GM12892 (cell line): ENCODE measurements around the gene CCNF.
"Not testable (repeated sequence)": the region's sequence is repeated elsewhere in the genome, so short reads cannot be mapped to it uniquely, and the experiment has no call there.

ENCODE experiments used
- DNase-seq: peaks from one replicate; pipeline ENCODE4 v3.0.0; 2011; ENCODE audit not compliant: insufficient read length
- FAIRE-seq: peaks from 2 replicates; lab custom pipeline; 2011; peaks lifted over from hg19 to GRCh38; lab: Jason Lieb, UNC
- POLR2A ChIP-seq: IDR thresholded peaks from 2 replicates; pipeline ENCODE4 v1.6.1; 2011; ENCODE audit warnings: low read depth, low read length, control low read depth
- POLR2AphosphoS5 ChIP-seq: IDR thresholded peaks from 2 replicates; pipeline ENCODE4 v1.6.1; 2011; ENCODE audit warnings: low read depth, low read length, control low read depth
- TAF1 ChIP-seq: IDR thresholded peaks from 2 replicates; pipeline ENCODE4 v1.6.1; 2011; ENCODE audit warnings: low read depth, mild to moderate bottlenecking, control low read depth, low read length, borderline replicate concordance

The CCNF gene

DNA sequence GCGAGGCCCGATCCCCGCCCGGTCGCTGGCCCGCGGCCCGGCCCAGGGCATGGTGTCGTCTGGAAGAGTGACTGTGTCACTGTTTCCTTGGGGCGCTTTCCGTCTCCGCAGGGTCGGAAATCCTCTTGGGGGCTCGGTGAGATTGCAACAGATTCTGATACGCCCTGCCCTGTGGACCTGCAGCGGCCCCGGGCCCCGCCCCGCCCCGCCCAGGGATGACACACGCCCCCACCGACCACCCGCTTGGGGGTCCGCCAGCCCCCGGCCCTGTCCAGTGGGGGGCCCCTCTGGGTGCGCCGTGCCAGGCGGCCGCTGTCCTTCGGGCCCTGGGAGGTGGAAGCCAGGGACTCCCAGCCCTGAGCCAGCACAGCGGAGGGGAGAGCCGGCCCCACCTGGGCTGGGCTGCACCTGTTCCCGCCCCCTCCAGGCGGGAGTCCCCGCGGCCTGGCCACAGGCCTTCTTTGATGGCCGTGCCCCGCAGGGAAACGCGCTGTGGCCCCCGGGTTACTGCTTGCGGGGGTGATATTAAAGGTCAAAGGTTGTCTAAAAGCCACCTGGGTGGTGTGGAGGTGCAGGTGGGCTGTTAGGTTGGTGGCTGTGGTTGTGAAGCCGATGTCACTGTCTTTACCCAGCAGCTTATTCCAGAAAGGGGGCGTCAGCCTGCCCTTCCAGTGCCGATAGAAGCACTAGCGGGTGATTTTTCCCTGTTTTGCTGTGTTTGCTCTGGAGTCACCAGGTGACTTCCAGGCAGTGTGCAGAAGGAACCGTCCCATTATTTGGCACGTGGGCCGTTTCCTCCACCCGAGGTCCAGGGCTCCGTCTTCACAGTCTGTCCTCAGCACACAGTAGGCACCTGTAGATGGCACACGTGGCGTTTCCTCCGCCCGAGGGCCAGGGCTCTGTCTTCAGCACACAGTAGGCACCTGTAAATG, 46.4 kb downstream of the CCNF start:
- FAIRE-seq (no peak), DNase-seq (no peak)
- TF ChIP-seq POLR2AphosphoS5 = no peak
- TF ChIP-seq POLR2A = no peak
- no peak for TF ChIP-seq TAF1

DNA sequence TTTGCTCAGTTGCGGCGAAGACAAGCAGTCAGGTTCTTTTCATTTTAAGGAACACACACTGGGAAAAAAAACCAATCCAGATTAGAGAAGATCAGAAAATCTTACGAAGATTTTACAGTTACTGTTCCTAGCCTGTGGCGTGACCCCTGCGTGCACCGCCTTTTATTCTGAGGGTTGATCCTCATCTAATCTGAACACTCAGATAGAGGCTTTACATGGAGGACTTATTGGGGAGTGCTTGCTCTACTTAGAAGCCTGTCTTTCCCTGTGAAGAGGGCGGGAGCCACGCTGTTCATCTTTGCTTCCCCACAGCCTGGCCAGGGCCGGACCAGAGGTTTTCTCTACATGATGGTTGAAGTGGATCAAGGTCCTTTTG, 47.1 kb downstream of the CCNF start:
- TF ChIP-seq POLR2AphosphoS5 (no peak), TAF1 (no peak), POLR2A (no peak)
- FAIRE-seq (no peak), DNase-seq (no peak)

DNA sequence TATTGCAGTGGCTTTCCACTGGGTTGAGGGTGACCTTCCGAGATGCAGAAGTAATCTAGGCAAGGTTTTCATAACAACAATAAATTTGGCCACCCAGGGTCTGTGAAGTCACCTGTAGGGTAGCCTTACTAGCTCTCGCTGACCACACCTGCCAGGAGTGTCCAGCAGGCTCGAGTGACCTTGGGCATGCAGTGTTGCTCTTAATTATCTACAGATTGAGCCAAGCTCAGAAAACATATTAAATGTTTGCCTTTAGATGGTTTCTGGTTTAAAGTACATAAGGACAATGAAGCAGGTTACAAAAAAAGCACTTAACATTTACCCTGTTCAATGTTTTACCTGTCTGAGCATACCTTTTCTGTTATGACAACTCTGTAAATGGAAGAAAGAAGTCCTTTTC, 47.5 kb downstream of the CCNF start:
- FAIRE-seq (no peak), DNase-seq (no peak)
- TF ChIP-seq TAF1 (no peak), POLR2AphosphoS5 (no peak), POLR2A (no peak)

DNA sequence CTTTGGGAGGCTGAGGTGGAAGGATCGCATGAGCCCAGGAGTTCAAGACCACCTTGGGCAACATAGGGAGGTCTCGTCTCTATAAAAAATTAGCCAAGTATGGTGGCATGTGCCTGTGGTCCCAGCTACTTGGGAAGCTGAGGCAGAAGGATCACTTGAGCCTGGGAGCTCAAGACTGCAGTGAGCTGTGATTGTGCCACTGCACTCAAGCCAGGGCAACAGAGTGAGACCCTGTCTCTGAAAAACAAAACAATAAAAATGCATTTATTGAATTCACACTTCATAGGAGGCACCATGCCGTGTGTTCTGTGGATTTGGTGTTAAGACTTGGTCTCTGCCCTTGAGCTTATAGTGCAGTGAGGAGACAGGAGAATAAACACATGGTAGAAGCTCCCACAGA, 48.1 kb downstream of the CCNF start:
- FAIRE-seq (no peak), DNase-seq (no peak)
- TF ChIP-seq TAF1 = no peak
- TF ChIP-seq POLR2A = no peak
- TF ChIP-seq POLR2AphosphoS5 = no peak

DNA sequence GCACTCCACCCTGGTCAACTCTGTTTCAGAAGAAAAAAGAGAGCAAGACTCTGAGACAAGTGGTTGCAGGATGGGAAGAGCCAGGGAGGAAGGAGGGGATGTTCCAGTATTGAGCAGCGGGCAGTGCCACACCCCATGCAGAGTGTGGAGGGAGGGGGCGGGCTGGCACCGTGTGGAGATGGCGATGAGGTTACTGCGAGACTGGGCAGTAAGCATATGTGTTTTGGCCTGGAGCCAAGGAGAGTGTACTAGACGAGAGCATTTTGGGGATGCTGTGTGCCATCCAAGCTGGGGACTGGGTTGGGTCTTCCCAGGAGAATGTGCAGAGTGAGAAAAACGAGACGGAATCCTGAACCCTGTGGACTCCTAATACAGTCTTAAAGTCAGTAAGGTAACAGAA, 49.0 kb downstream of the CCNF start:
- no peak for DNase-seq
- FAIRE-seq = no peak
- TF ChIP-seq POLR2AphosphoS5 (no peak), POLR2A (no peak), TAF1 (no peak)

DNA sequence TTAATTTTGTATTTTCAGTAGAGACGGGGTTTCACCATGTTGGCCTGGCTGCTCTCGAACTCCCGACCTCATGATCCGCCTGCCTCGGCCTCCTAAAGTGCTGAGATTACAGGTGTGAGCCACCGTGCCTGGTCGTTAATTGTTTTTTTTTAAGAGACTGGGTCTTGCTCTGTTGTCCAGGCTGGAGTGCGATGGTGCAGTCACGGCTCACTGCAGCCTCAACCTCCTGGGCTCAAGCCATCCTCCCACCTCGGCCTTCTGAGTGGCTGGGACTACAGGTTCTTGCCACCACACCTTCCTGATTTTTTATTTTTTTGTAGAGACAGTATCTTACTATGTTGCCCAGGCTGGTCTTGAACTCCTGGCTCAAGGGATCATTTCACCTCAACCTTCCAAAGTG, 50.7 kb downstream of the CCNF start:
- not testable (repeated sequence) for FAIRE-seq, DNase-seq

DNA sequence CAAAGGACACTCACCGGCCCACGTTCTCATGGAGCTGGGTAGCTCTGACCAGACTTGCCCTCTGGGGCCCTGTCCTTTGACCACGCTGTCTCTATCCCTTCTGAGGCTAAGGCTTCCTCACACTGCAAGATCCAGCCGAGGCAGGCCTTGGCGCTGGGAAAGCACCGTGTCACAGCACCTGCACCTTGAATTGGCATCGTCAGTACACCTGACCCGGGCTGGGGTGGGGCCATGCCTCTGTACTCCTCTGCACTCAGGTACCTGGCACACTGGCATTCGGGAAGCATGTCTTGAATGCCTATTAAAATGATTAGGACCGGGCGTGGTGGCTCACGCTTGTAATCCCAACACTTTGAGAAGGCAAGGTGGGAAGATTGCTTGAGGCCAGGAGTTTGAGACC, 51.7 kb downstream of the CCNF start:
- TF ChIP-seq POLR2A (no peak), POLR2AphosphoS5 (no peak), TAF1 (no peak)
- no peak for FAIRE-seq
- no peak for DNase-seq

DNA sequence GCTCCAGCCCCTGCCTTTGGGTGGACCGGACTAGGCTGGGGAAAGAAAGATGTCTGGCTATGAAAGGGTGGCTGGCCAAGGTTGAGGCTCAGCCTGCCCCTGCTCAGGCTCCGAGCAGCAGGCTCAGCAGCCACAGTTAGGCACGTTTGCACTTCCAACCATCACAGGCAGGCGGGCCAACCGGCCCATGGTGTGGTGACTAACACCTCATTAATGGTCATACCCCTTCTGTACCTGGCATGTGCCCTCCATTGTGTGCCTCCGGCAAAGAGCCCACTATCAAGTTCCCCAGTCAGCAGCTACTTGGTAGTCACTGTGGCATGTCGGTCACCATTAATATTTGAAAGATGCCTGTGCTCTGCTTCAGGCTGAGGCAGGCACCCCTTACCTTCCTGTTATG, 52.4 kb downstream of the CCNF start:
- no peak for TF ChIP-seq TAF1
- TF ChIP-seq POLR2A = no peak
- TF ChIP-seq POLR2AphosphoS5 = no peak
- DNase-seq (no peak), FAIRE-seq (no peak)

DNA sequence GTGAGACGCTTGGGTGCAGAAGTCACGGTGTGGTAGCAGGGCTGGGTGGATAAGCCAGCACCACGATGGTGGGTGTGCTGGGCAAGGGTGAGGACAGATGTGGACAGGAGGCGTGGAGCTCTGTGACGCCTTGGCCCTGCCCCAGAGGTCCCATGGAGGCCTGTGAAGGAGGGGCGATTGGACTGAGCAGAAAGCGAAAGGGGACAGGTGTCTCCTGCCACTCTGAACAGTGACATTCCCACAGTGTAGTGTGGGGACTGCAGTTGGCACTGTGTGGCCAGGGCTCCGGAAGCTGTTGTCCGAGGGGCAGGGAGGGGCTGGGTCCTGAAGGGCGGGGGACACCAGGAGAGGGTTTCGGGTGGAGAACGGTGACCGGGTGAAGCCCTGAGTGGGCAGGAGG, 53.0 kb downstream of the CCNF start:
- TF ChIP-seq TAF1 (no peak), POLR2AphosphoS5 (no peak), POLR2A (no peak)
- DNase-seq (no peak), FAIRE-seq (no peak)

DNA sequence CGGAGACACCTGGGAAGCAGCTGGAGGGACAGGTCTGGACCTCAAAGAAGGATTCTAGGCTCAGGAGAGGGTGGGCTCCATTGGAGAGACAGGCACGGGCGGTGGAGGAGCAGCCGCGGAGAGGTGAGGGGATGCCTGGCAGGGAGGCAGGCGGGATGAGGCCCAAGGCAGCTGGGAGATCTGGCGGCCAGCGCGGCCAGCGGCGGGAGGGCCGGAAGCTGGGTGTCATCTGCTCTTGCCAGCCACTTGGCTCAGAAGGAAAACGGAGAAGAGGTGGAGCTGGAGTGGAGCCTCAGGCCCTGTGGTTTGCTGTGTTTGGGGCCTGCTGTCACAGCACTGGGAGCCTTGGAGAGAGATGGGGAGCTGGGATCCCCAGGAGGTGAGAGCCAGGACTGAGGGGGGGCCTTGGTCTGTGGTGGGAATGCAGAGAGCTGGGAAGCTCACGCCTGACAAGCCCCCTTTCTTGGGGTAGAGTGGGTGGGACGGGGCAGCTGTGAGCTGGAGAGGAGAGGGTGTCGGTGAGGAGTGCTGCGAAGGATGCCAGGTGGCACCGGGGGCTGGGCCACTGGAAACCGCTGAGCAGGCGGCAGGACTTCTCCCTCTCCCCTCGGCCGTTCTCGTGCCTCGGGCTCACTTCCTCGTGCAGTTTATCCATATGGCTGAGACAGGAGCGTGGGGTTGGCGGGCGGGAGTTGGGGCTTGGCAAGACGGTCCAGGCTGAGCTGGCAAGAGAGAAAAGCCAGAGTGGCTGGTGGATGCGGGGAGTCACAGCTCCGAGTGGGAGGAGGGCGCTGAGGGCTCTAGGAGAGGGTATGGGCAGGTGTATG, 53.7 kb downstream of the CCNF start:
- TF ChIP-seq POLR2A = no peak
- no peak for TF ChIP-seq TAF1
- TF ChIP-seq POLR2AphosphoS5 = no peak
- no peak for DNase-seq
- no peak for FAIRE-seq

DNA sequence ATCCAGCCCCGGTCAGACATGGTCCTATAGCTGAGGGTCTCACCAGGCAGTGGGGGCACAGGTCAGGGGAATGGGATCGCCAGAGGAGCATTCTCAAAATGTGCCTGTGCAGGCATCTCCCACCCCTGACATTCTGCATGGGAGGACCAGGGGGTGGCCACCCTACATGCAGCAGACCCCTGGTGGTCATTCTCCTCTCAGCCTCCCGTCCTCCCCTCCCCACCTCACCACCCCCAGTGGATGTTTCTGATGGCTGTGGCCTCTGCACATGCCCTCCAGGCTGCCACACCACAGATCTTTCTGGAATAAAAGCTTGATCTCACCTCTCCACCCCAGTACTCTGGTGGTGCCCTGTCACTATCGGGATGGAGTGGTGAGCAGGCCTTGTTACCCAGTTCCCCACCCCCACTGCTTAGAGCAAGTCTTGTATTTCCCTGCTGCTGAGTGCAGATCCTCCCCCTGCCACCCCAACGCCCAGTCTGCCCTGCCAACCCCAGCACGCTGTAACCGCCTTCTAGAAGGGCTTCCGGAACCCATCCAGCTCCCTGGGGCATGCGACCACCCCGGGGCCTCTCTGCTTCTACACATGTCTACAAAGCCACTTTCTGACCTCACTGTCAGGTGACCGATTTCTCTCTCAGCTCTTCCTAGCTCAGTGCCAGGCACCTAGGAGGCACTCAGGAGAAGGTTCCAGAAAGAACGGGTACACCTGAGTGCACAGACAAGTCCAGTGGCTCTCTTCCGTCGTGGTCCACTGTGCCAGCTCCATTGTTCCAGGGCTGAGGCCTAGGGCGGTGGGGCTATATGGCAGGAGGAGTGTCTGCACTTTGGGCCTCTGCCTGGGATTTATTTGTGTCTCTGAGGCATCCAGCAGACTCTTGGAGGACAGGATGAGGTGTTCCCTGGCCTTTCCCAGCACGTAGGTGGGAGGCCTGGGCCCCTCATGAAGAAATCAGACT, 55.0 kb downstream of the CCNF start:
- DNase-seq (no peak), FAIRE-seq (no peak)
- TF ChIP-seq TAF1 (no peak), POLR2AphosphoS5 (no peak)
